PC-3 (cell line): ENCODE measurements around the gene CMTM8.

Experiments used
- CTCF ChIP-seq: fragments of 300-600 bp; sonication (generic); conservative IDR thresholded peaks from 2 replicates; pipeline ENCODE4 v1.5.1; 2017; ENCODE audit warnings: antibody characterized with exemption, low read depth, mild to moderate bottlenecking, low read length
- EZH2 ChIP-seq: fragments of 300-600 bp; sonication (generic); IDR thresholded peaks from one replicate; pipeline ENCODE4 v1.6.1; 2017; ENCODE audit warnings: antibody characterized with exemption, mild to moderate bottlenecking, low read length; ENCODE audit not compliant: unreplicated experiment
- EZH2phosphoT487 ChIP-seq: fragments of 300-600 bp; sonication (generic); IDR thresholded peaks from 2 replicates; pipeline ENCODE4 v1.6.1; 2018; ENCODE audit warnings: mild to moderate bottlenecking, antibody characterized with exemption, low read length, borderline replicate concordance

- TF ChIP-seq CTCF = no peak
- no peak for TF ChIP-seq EZH2
- no peak for TF ChIP-seq EZH2phosphoT487
These were observed 619 bp upstream of the CMTM8 start for GRCh38 chr3:32237670-32238452.
